ENCODE results near the gene PHF21A. TPM values are rescaled to one million over a fixed set of nuclear protein-coding genes. Genes with fewer than 3 reads are reported as not detected.
A peak's percentile ranks its signal among the peaks of the same experiment; 100 is the strongest.

PHF21A gene
- polyA plus RNA-seq, 3 donors: 6.2 to 95.2 (median 14.0) TPM

- Histone ChIP-seq H3K27me3 (ENCODE audit: control insufficient read depth in 2 of 2, insufficient read depth in 2 of 2, low read length in 2 of 2) (peaks cover 14 to 27% of the 10 kb centered on the region in 2 donors), H2AFZ (ENCODE audit: insufficient read depth, low read depth, low read length, poor library complexity, severe bottlenecking) (no peak overlapping the region), H3K9me3 (replicated peaks in 1 of 2; ENCODE audit: control insufficient read depth in 1 of 2, insufficient read depth in 1 of 2, low read length in 2 of 2) (no peaks in the 10 kb centered on the region), H3K4me1 (ENCODE audit: control insufficient read depth in 1 of 2, insufficient read depth in 2 of 2, low read length in 2 of 2) (peaks cover 5 to 6% of the 10 kb centered on the region in 2 donors), H3K4me2 (replicated peaks; ENCODE audit: extremely low read depth, low read length, poor library complexity, severe bottlenecking) (no peak overlapping the region), H3K79me2 (ENCODE audit: insufficient read depth, low read length) (no peaks in the 10 kb centered on the region), H3K4me3 (replicated peaks in 1 of 3; ENCODE audit: low read depth in 2 of 3, low read length in 3 of 3) (no peak overlapping the region), H3K27ac (ENCODE audit: low read depth in 1 of 2, low read length in 2 of 2) (no peak overlapping the region), H3K9ac (ENCODE audit: insufficient read depth, low read length, poor library complexity, severe bottlenecking) (no peak overlapping the region), H3K36me3 (replicated peaks in 1 of 2; ENCODE audit: control insufficient read depth in 1 of 2, insufficient read depth in 2 of 2, low read length in 2 of 2) (peaks cover 0 to 2% of the 10 kb centered on the region in 2 donors), H4K20me1 (ENCODE audit: insufficient read depth, low read length) (peaks cover 25% of the 10 kb centered on the region)
- 96% methylated on average over 10 of the region's 10 CpGs for WGBS (ENCODE audit: insufficient coverage)
- Mint-ChIP-seq H3K9me3 (peaks cover 0 to 5% (median 0%) of the 10 kb centered on the region in 7 donors), H3K27ac (no peak overlapping the region), H3K4me3 (no peak overlapping the region), H3K4me1 (peaks cover 3% of the 10 kb centered on the region), H3K36me3 (no peaks in the 10 kb centered on the region), H3K27me3 (ENCODE audit: low read depth in 3 of 3) (peaks cover 20 to 46% (median 29%) of the 10 kb centered on the region in 3 donors)
- intact Hi-C loops (cut with micrococcal nuclease): no loop called here
- DNase-seq: no peak
- TF ChIP-seq, protein P1, sequence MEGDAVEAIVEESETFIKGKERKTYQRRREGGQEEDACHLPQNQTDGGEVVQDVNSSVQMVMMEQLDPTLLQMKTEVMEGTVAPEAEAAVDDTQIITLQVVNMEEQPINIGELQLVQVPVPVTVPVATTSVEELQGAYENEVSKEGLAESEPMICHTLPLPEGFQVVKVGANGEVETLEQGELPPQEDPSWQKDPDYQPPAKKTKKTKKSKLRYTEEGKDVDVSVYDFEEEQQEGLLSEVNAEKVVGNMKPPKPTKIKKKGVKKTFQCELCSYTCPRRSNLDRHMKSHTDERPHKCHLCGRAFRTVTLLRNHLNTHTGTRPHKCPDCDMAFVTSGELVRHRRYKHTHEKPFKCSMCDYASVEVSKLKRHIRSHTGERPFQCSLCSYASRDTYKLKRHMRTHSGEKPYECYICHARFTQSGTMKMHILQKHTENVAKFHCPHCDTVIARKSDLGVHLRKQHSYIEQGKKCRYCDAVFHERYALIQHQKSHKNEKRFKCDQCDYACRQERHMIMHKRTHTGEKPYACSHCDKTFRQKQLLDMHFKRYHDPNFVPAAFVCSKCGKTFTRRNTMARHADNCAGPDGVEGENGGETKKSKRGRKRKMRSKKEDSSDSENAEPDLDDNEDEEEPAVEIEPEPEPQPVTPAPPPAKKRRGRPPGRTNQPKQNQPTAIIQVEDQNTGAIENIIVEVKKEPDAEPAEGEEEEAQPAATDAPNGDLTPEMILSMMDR (IDR thresholded peaks at IDR 0.05): no peak
Observed at GRCh38 chr11:45887587-45887986, 233.7 kb downstream of the PHF21A start.

DNA sequence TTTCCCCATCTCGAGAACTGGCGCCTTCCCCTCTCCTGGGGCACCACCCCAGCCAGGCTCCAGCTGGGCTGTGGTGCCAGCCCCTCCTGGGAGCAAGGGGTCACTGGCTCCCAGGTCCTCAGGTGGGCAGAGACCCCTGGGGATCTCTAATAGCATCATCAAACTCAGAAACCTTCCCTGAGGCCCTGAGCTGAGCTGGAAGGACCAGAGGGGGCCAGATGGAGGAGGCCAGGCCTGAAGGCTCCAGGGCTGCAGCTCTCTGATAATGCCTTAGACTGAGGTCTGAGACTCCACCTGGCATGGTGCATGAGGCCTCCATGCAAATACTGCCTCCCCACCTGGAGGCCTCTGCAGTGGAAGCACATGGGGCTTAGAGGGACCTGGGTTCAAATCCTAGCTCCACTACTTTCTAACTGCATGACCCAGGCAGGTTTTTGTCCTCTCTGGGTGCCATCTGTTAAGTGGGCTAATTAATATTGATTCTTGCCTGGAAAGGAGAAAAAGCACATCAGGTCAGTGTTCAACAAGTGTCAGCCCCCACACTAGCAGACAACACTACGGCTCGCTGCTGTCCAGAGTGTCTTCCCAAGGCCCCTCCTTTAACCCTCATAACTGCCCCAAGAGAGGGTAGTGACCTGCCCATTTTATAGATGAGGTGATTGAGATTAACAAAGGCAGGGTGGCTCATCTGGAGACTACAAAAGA, 234.3 kb downstream of the PHF21A start:
- peaks cover 5 to 6% of the 10 kb centered on the region in 2 donors for H3K36me3 Mint-ChIP-seq
- peaks cover 20 to 46% (median 29%) of the 10 kb centered on the region in 3 donors for H3K27me3 Mint-ChIP-seq (ENCODE audit: low read depth in 3 of 3)
- H3K9me3 Mint-ChIP-seq: peaks cover 0 to 5% (median 0%) of the 10 kb centered on the region in 7 donors
- H3K4me3 Mint-ChIP-seq: peak overlapping the region in 1 of 2 donors; percentile 37
- peaks cover 25% of the 10 kb centered on the region for H4K20me1 ChIP-seq (ENCODE audit: insufficient read depth, low read length)
- H3K4me2 ChIP-seq (replicated peaks; ENCODE audit: extremely low read depth, low read length, poor library complexity, severe bottlenecking): no peak overlapping the region
- no peak overlapping the region for H2AFZ ChIP-seq (ENCODE audit: insufficient read depth, low read depth, low read length, poor library complexity, severe bottlenecking)
- no peak overlapping the region for H3K4me3 ChIP-seq (replicated peaks in 1 of 3; ENCODE audit: low read depth in 2 of 3, low read length in 3 of 3)
- DNase-seq: no peak
- no peak overlapping the region for H3K9ac ChIP-seq (ENCODE audit: insufficient read depth, low read length, poor library complexity, severe bottlenecking)
- H3K27ac Mint-ChIP-seq: no peak overlapping the region
- TF ChIP-seq, protein P1 (IDR thresholded peaks at IDR 0.05): no peak
- H3K79me2 ChIP-seq (ENCODE audit: insufficient read depth, low read length): no peaks in the 10 kb centered on the region
- H3K27me3 ChIP-seq (ENCODE audit: control insufficient read depth in 2 of 2, insufficient read depth in 2 of 2, low read length in 2 of 2): peaks cover 14 to 26% of the 10 kb centered on the region in 2 donors
- intact Hi-C loops (cut with micrococcal nuclease): no loop called here
- no CpG with 5 or more reads among the region's 4 CpGs for WGBS (ENCODE audit: insufficient coverage)
- H3K4me1 Mint-ChIP-seq: peaks cover 3% of the 10 kb centered on the region
- no peak overlapping the region for H3K27ac ChIP-seq (ENCODE audit: low read depth in 1 of 2, low read length in 2 of 2)
- H3K36me3 ChIP-seq (replicated peaks in 1 of 2; ENCODE audit: control insufficient read depth in 1 of 2, insufficient read depth in 2 of 2, low read length in 2 of 2): peaks cover 5 to 6% of the 10 kb centered on the region in 2 donors
- peaks cover 5 to 6% of the 10 kb centered on the region in 2 donors for H3K4me1 ChIP-seq (ENCODE audit: control insufficient read depth in 1 of 2, insufficient read depth in 2 of 2, low read length in 2 of 2)
- no peaks in the 10 kb centered on the region for H3K9me3 ChIP-seq (replicated peaks in 1 of 2; ENCODE audit: control insufficient read depth in 1 of 2, insufficient read depth in 1 of 2, low read length in 2 of 2)

Measured in CD14-positive monocyte (primary cell).